Upper lobe of left lung (tissue), 4 donors: Measurements from ENCODE around the gene PPM1G.

Experiments
- CTCF ChIP-seq, 6 experiments: fragments of 450-650 bp in 4 of 6; fragments of 200-600 bp in 2 of 6; sonication (generic) in 2 of 6; IDR thresholded peaks; one replicate each; pipeline ENCODE4 v1.5.1; 2016 to 2019; ENCODE audit warnings: antibody characterized with exemption in 6 of 6
- EP300 ChIP-seq, 4 donors: sonication (generic); formaldehyde crosslinking; IDR thresholded peaks; one replicate each; pipeline ENCODE4 v1.5.1; 2017; ENCODE audit warnings: antibody characterized with exemption in 4 of 4, control low read depth in 2 of 4
- POLR2A ChIP-seq, 4 donors: fragments of 450-650 bp; IDR thresholded peaks; one replicate each; pipeline ENCODE4 v1.5.1; 2016 to 2017; ENCODE audit warnings: antibody characterized with exemption in 4 of 4, mild to moderate bottlenecking in 2 of 4
- POLR2AphosphoS5 ChIP-seq, 2 donors: sonication (generic); formaldehyde crosslinking; IDR thresholded peaks; one replicate each; pipeline ENCODE4 v1.5.1; 2017; ENCODE audit warnings: antibody characterized with exemption in 2 of 2

DNA sequence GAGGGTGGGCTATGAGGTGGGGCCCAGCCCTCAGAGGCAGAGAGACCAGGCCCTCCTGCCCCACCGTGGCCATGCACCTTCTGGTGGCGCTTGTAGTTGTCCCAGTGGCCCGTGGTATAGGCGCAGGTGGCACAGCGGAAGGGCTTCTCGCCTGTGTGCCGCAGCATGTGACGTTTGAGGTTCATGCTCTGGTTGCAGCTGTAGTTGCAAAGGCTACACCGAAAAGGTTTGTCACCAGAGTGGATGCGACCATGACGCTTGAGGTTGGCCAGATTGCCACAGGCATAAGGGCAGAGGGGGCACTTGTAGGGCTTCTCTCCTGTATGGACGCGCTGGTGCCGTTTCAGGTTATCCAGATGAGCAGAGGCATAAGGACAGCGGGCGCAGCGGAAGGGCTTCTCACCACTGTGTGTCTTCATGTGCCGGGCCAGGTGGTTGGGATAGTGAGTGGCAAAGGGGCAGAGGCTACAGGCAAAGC is 31.7 kb downstream of the PPM1G start:
- no peak for TF ChIP-seq CTCF (IDR thresholded peaks at IDR 0.05)
- TF ChIP-seq EP300 (IDR thresholded peaks at IDR 0.05), result no peak
- TF ChIP-seq POLR2A (IDR thresholded peaks at IDR 0.05), result no peak
- no peak for TF ChIP-seq POLR2AphosphoS5 (IDR thresholded peaks at IDR 0.05)
